Neural progenitor cell (in vitro differentiated cells): ENCODE results near the gene EAF1. TPM values are rescaled to one million over a fixed set of nuclear protein-coding genes. Genes with fewer than 3 reads are reported as not detected.
"Not testable (repeated sequence)": the region's sequence is repeated elsewhere in the genome, so short reads cannot be mapped to it uniquely, and the experiment has no call there.

Experiments used
- DNase-seq: peaks from one replicate; pipeline ENCODE4 v3.0.0-alpha.2; 2016; ENCODE audit warnings: low spot score
- H2AFZ ChIP-seq: fragments of 200-600 bp; sonication (generic); replicated peaks from 2 replicates; pipeline ENCODE4 v1.6.1; 2016; ENCODE audit warnings: antibody characterized with exemption
- H3F3A ChIP-seq: fragments of 200-600 bp; sonication (generic); 2 replicates; pipeline ENCODE4 v1.6.1; 2016; ENCODE audit warnings: antibody characterized with exemption, low read depth
- H3K27ac ChIP-seq: fragments of 200-600 bp; sonication (generic); 2 replicates; pipeline ENCODE4 v1.5.1; 2016; ENCODE audit warnings: mild to moderate bottlenecking
- H3K27me3 ChIP-seq: fragments of 200-600 bp; sonication (generic); 2 replicates; pipeline ENCODE4 v1.6.1; 2016; ENCODE audit warnings: mild to moderate bottlenecking, moderate library complexity
- H3K36me3 ChIP-seq: fragments of 200-600 bp; sonication (generic); 2 replicates; pipeline ENCODE4 v1.5.1; 2016
- H3K4me1 ChIP-seq: fragments of 200-600 bp; sonication (generic); 2 replicates; pipeline ENCODE4 v1.6.1; 2016; ENCODE audit warnings: mixed run types
- H3K4me2 ChIP-seq: fragments of 200-600 bp; sonication (generic); 2 replicates; pipeline ENCODE4 v1.6.1; 2016
- H3K4me3 ChIP-seq: fragments of 200-600 bp; sonication (generic); 2 replicates; pipeline ENCODE4 v1.5.1; 2016
- H3K79me2 ChIP-seq: fragments of 200-600 bp; sonication (generic); 2 replicates; pipeline ENCODE4 v1.6.1; 2016; ENCODE audit warnings: low read depth
- H3K9ac ChIP-seq: fragments of 200-600 bp; sonication (generic); 2 replicates; pipeline ENCODE4 v1.6.1; 2016
- H3K9me3 ChIP-seq: fragments of 200-600 bp; sonication (generic); 2 replicates; pipeline ENCODE4 v1.5.1; 2016; ENCODE audit warnings: low read depth
- H4K20me1 ChIP-seq: fragments of 200-600 bp; sonication (generic); 2 replicates; pipeline ENCODE4 v1.6.1; 2016; ENCODE audit warnings: low read depth
- H3K27ac Mint-ChIP-seq: 3 replicates; pipeline ENCODE4 v1.8.0; 2021; ENCODE audit warnings: mixed read lengths
- H3K27me3 Mint-ChIP-seq: 2 replicates; pipeline ENCODE4 v1.8.0; 2022; ENCODE audit warnings: low read depth, mild to moderate bottlenecking, inconsistent platforms, moderate library complexity, mixed read lengths; ENCODE audit not compliant: insufficient read depth
- H3K36me3 Mint-ChIP-seq: 3 replicates; pipeline ENCODE4 v1.8.0; 2021; ENCODE audit warnings: mixed read lengths
- H3K4me1 Mint-ChIP-seq: 3 replicates; pipeline ENCODE4 v1.8.0; 2021; ENCODE audit warnings: mixed read lengths
- H3K4me3 Mint-ChIP-seq: 3 replicates; pipeline ENCODE4 v1.8.0; 2021; ENCODE audit warnings: mild to moderate bottlenecking, moderate library complexity, mixed read lengths
- H3K9me3 Mint-ChIP-seq: 3 replicates; pipeline ENCODE4 v1.8.0; 2020; ENCODE audit warnings: mixed read lengths
- CTCF ChIP-seq: fragments of 200-600 bp; sonication (generic); IDR thresholded peaks from 2 replicates; pipeline ENCODE4 v1.5.1; 2017; ENCODE audit warnings: antibody characterized with exemption, mild to moderate bottlenecking
- EZH2 ChIP-seq: fragments of 200-600 bp; sonication (generic); IDR thresholded peaks from 2 replicates; pipeline ENCODE4 v1.6.1; 2017; ENCODE audit warnings: antibody characterized with exemption, mild to moderate bottlenecking, moderate library complexity
- EZH2phosphoT487 ChIP-seq: fragments of 200-600 bp; sonication (generic); IDR thresholded peaks from 2 replicates; pipeline ENCODE4 v1.6.1; 2017; ENCODE audit warnings: antibody characterized with exemption
- total RNA-seq: library from RNA; depleted of rRNA; stranded (reverse); fragments of >200 nt; gene quantifications from 2 replicates; pipeline ENCODE4 v1.2.3, GENCODE V29; 2015; ENCODE audit warnings: low replicate concordance

Gene EAF1
- total RNA-seq, 1 donor from 2014 or later: 34.2 TPM

- Histone ChIP-seq H3K4me2 (no peak overlapping the region), H3K27ac (no peak overlapping the region), H3K4me3 (no peak overlapping the region), H3K9me3 (no peaks in the 10 kb centered on the region), H3F3A (no peaks in the 10 kb centered on the region), H3K36me3 (no peaks in the 10 kb centered on the region), H4K20me1 (no peaks in the 10 kb centered on the region), H2AFZ (no peak overlapping the region), H3K27me3 (no peaks in the 10 kb centered on the region), H3K79me2 (no peaks in the 10 kb centered on the region), H3K4me1 (no peaks in the 10 kb centered on the region), H3K9ac (no peak overlapping the region)
- peaks cover 11% of the 10 kb centered on the region for H3K9me3 Mint-ChIP-seq
- no peaks in the 10 kb centered on the region for H3K4me1 Mint-ChIP-seq
- no peak overlapping the region for H3K27ac Mint-ChIP-seq
- H3K4me3 Mint-ChIP-seq: no peak overlapping the region
- peaks cover 3% of the 10 kb centered on the region for H3K27me3 Mint-ChIP-seq
- H3K36me3 Mint-ChIP-seq: no peaks in the 10 kb centered on the region
- TF ChIP-seq CTCF: no peak
- TF ChIP-seq EZH2phosphoT487: no peak
- TF ChIP-seq EZH2: no peak
- DNase-seq: no peak
Observed at GRCh38 chr3:15385901-15386653, 41.3 kb upstream of the EAF1 start.

- H3K79me2 ChIP-seq, H3K36me3 Mint-ChIP-seq, H3K27me3 ChIP-seq, DNase-seq, H3K4me2 ChIP-seq, H3K27ac ChIP-seq, H2AFZ ChIP-seq, H3K4me3 ChIP-seq, H3K9me3 ChIP-seq, H4K20me1 ChIP-seq, H3K4me1 Mint-ChIP-seq, H3K9ac ChIP-seq, H3K36me3 ChIP-seq, H3K27ac Mint-ChIP-seq, H3F3A ChIP-seq, H3K4me3 Mint-ChIP-seq, H3K4me1 ChIP-seq, H3K27me3 Mint-ChIP-seq: not testable (repeated sequence)
- H3K9me3 Mint-ChIP-seq: peaks cover 11% of the 10 kb centered on the region
Observed at GRCh38 chr3:15386654-15386955, 40.8 kb upstream of the EAF1 start.

- no peaks in the 10 kb centered on the region for H4K20me1 ChIP-seq
- no peaks in the 10 kb centered on the region for H3K36me3 Mint-ChIP-seq
- no peaks in the 10 kb centered on the region for H3K4me1 Mint-ChIP-seq
- H3K4me3 ChIP-seq: no peak overlapping the region
- no peak overlapping the region for H3K27ac Mint-ChIP-seq
- no peak overlapping the region for H3K9ac ChIP-seq
- no peaks in the 10 kb centered on the region for H3F3A ChIP-seq
- peaks cover 2% of the 10 kb centered on the region for H3K27me3 Mint-ChIP-seq
- TF ChIP-seq EZH2 (no peak), CTCF (no peak), EZH2phosphoT487 (no peak)
- H3K27ac ChIP-seq: no peak overlapping the region
- peaks cover 11% of the 10 kb centered on the region for H3K9me3 Mint-ChIP-seq
- H3K4me3 Mint-ChIP-seq: no peak overlapping the region
- no peaks in the 10 kb centered on the region for H3K4me1 ChIP-seq
- no peaks in the 10 kb centered on the region for H3K79me2 ChIP-seq
- DNase-seq: no peak
- H3K9me3 ChIP-seq: no peaks in the 10 kb centered on the region
- H3K4me2 ChIP-seq: no peak overlapping the region
- H3K36me3 ChIP-seq: no peaks in the 10 kb centered on the region
- H2AFZ ChIP-seq: no peak overlapping the region
- no peaks in the 10 kb centered on the region for H3K27me3 ChIP-seq
Observed at GRCh38 chr3:15387171-15387581, 40.2 kb upstream of the EAF1 start.

- no peaks in the 10 kb centered on the region for H3K4me1 Mint-ChIP-seq
- Histone ChIP-seq H3K27me3 (no peaks in the 10 kb centered on the region), H2AFZ (no peak overlapping the region), H4K20me1 (no peaks in the 10 kb centered on the region), H3K4me1 (no peaks in the 10 kb centered on the region), H3K9me3 (no peaks in the 10 kb centered on the region), H3F3A (no peaks in the 10 kb centered on the region), H3K36me3 (no peaks in the 10 kb centered on the region), H3K79me2 (no peaks in the 10 kb centered on the region), H3K4me3 (no peak overlapping the region), H3K27ac (no peak overlapping the region), H3K4me2 (no peak overlapping the region), H3K9ac (no peak overlapping the region)
- no peak overlapping the region for H3K4me3 Mint-ChIP-seq
- peaks cover 11% of the 10 kb centered on the region for H3K9me3 Mint-ChIP-seq
- TF ChIP-seq EZH2phosphoT487: no peak
- peaks cover 2% of the 10 kb centered on the region for H3K27me3 Mint-ChIP-seq
- no peaks in the 10 kb centered on the region for H3K36me3 Mint-ChIP-seq
- H3K27ac Mint-ChIP-seq: no peak overlapping the region
- no peak for DNase-seq
Observed at GRCh38 chr3:15387735-15388134, 39.7 kb upstream of the EAF1 start.

GRCh38 chr3:15388335-15388734, 39.1 kb upstream of the EAF1 start:
- not testable (repeated sequence) for H3K9ac ChIP-seq, H3K27ac Mint-ChIP-seq, H3K27ac ChIP-seq, H3K4me1 ChIP-seq, DNase-seq, H3K27me3 Mint-ChIP-seq, H3K27me3 ChIP-seq, H3K4me1 Mint-ChIP-seq, H3K9me3 ChIP-seq, H3K4me3 ChIP-seq, H3K4me2 ChIP-seq, H3K79me2 ChIP-seq, H4K20me1 ChIP-seq, H3K36me3 ChIP-seq, H3K4me3 Mint-ChIP-seq, H2AFZ ChIP-seq, H3K36me3 Mint-ChIP-seq, H3F3A ChIP-seq
- peaks cover 14% of the 10 kb centered on the region for H3K9me3 Mint-ChIP-seq
